OCI-LY3 (cell line): ENCODE data around the gene PDXK.

Experiments
- CTCF ChIP-seq: fragments of 200-600, 300-600 bp; sonication (generic); IDR thresholded peaks from 2 replicates; pipeline ENCODE4 v1.5.1; 2014; ENCODE audit warnings: antibody characterized with exemption, low read length, low read depth
- EZH2phosphoT487 ChIP-seq: fragments of 200-600 bp; shearing (Covaris generic); IDR thresholded peaks from 2 replicates; pipeline ENCODE4 v1.6.1; 2018; ENCODE audit warnings: antibody characterized with exemption, mixed run types, low read depth

- no peak for TF ChIP-seq CTCF
- no peak for TF ChIP-seq EZH2phosphoT487
These were observed 6.5 kb upstream of the PDXK start for GRCh38 chr21:43712268-43712942.
